A549 (cell line): ENCODE results near the gene GRIK1. TPM values are rescaled to one million over a fixed set of nuclear protein-coding genes. Genes with fewer than 3 reads are reported as not detected.

Experiments used
- ATAC-seq, 2 experiments: fragments of 200-7000 bp in 1 of 2; fragments of >200 bp in 1 of 2; cut with Nextera tagmentation in 1 of 2; cut with Tn5 transposase in 1 of 2; 3 replicates each; pipeline versions ENCODE4 v1.8.0 to v1.9.1; 2018 to 2020; ENCODE audit warnings: mild to moderate bottlenecking in 1 of 2, moderate library complexity in 1 of 2
- CTCF ChIA-PET: fragments of 300-600 bp; sonication (Branson Sonifier 250); formaldehyde crosslinking; extraction: SDS; loops from one replicate; lab custom pipeline; 2021; ENCODE audit warnings: antibody characterized with exemption, inconsistent platforms; lab: Yijun Ruan, JAX
- POLR2A ChIA-PET: fragments of 350-600 bp; formaldehyde crosslinking; extraction: SDS; loops from one replicate; lab custom pipeline; 2021; ENCODE audit warnings: antibody characterized with exemption, inconsistent platforms; lab: Yijun Ruan, JAX
- DNase-seq, 2 experiments: peaks; one replicate each; pipeline versions ENCODE4 v3.0.0 to v3.0.0-alpha.2; 2011 to 2016; ENCODE audit warnings: low read depth in 1 of 2, low spot score in 1 of 2
- FAIRE-seq: peaks from 2 replicates; lab custom pipeline; 2011; peaks lifted over from hg19 to GRCh38; lab: Jason Lieb, UNC
- H3K27ac ChIP-seq, 2 experiments: fragments of >200 bp; sonication (Bioruptor Twin); formaldehyde crosslinking; 3 replicates each; pipeline ENCODE4 v1.5.1; 2016 to 2017
- H3K4me1 ChIP-seq: fragments of >200 bp; sonication (Bioruptor Twin); formaldehyde crosslinking; 3 replicates; pipeline ENCODE4 v1.6.1; 2016
- H3K4me2 ChIP-seq: fragments of >200 bp; sonication (Bioruptor Twin); formaldehyde crosslinking; 3 replicates; pipeline ENCODE4 v1.6.1; 2016
- H3K4me3 ChIP-seq: fragments of >200 bp; sonication (Bioruptor Twin); formaldehyde crosslinking; 3 replicates; pipeline ENCODE4 v1.5.1; 2016
- H3K9me3 ChIP-seq: fragments of >200 bp; sonication (Bioruptor Twin); formaldehyde crosslinking; 3 replicates; pipeline ENCODE4 v1.6.1; 2016
- ATOH8 ChIP-seq: fragments of 250-450 bp; sonication (Bioruptor Pico); IDR thresholded peaks from 2 replicates; pipeline ENCODE4 v1.5.0; 2020; ENCODE audit warnings: low read depth, mild to moderate bottlenecking, moderate library complexity
- BHLHE40 ChIP-seq: IDR thresholded peaks from 2 replicates; pipeline ENCODE4 v1.6.1; 2012; ENCODE audit warnings: low read depth, low read length, inconsistent platforms
- CBX8 ChIP-seq: fragments of 200-600 bp; sonication (generic); IDR thresholded peaks from 2 replicates; pipeline ENCODE4 v1.6.1; 2016
- CEBPB ChIP-seq, 2 experiments: fragments of >200 bp in 1 of 2; sonication (Bioruptor Twin) in 1 of 2; formaldehyde crosslinking in 1 of 2; IDR thresholded peaks; 2 replicates each; pipeline ENCODE4 v1.6.1; 2012 to 2016
- CHD2 ChIP-seq: fragments of 150-350 bp; IDR thresholded peaks from 2 replicates; pipeline ENCODE4 v1.6.1; 2014; ENCODE audit warnings: low read length; ENCODE audit not compliant: partially characterized antibody
- E2F6 ChIP-seq: IDR thresholded peaks from 2 replicates; pipeline ENCODE4 v1.6.1; 2012; ENCODE audit warnings: low read depth, borderline replicate concordance
- ELK1 ChIP-seq: fragments of 150-350 bp; IDR thresholded peaks from 2 replicates; pipeline ENCODE4 v1.6.1; 2014; ENCODE audit warnings: low read depth, mild to moderate bottlenecking, low read length
- ESRRA ChIP-seq: fragments of 150-350 bp; IDR thresholded peaks from 2 replicates; pipeline ENCODE4 v1.6.1; 2014; ENCODE audit warnings: mild to moderate bottlenecking, low read length, borderline replicate concordance
- FOSB ChIP-seq: fragments of 250-450 bp; sonication (Bioruptor Pico); IDR thresholded peaks from 2 replicates; pipeline ENCODE4 v1.5.0; 2020; ENCODE audit warnings: mild to moderate bottlenecking, moderate library complexity
- HMGXB4 ChIP-seq: fragments of 250-450 bp; sonication (Bioruptor Pico); IDR thresholded peaks from 2 replicates; pipeline ENCODE4 v1.5.0; 2021; ENCODE audit warnings: mild to moderate bottlenecking, moderate library complexity, borderline replicate concordance
- HOXB13 ChIP-seq: fragments of 250-450 bp; sonication (Bioruptor Pico); IDR thresholded peaks from 2 replicates; pipeline ENCODE4 v1.5.0; 2020; ENCODE audit warnings: low read depth, mild to moderate bottlenecking, moderate library complexity
- HOXB5 ChIP-seq: fragments of 250-450 bp; sonication (Bioruptor Pico); IDR thresholded peaks from 2 replicates; pipeline ENCODE4 v1.5.0; 2020; ENCODE audit warnings: mild to moderate bottlenecking, moderate library complexity
- JUNB ChIP-seq: fragments of >200 bp; sonication (Bioruptor Twin); formaldehyde crosslinking; IDR thresholded peaks from 2 replicates; pipeline ENCODE4 v1.6.1; 2016
- KDM5A ChIP-seq: fragments of 200-600 bp; sonication (generic); IDR thresholded peaks from 2 replicates; pipeline ENCODE4 v1.6.1; 2016; ENCODE audit warnings: antibody characterized with exemption, mild to moderate bottlenecking
- MAX ChIP-seq: IDR thresholded peaks from 2 replicates; pipeline ENCODE4 v1.6.1; 2012
- MYC ChIP-seq: IDR thresholded peaks from 2 replicates; pipeline ENCODE4 v1.6.1; 2012; ENCODE audit warnings: mild to moderate bottlenecking, inconsistent platforms, low read length, improper control_type of control experiment, borderline replicate concordance
- NFE2L2 ChIP-seq: fragments of 150-350 bp; conservative IDR thresholded peaks from 2 replicates; pipeline ENCODE4 v1.6.1; 2014; ENCODE audit warnings: low read length
- NR3C1 ChIP-seq: fragments of >200 bp; sonication (Bioruptor Twin); formaldehyde crosslinking; IDR thresholded peaks from 3 replicates; pipeline ENCODE4 v1.6.1; 2017
- POLR2A ChIP-seq: IDR thresholded peaks from 2 replicates; pipeline ENCODE4 v1.6.1; 2012; ENCODE audit warnings: mild to moderate bottlenecking, low read length
- RCOR1 ChIP-seq: fragments of 150-350 bp; IDR thresholded peaks from 2 replicates; pipeline ENCODE4 v1.6.1; 2014; ENCODE audit warnings: antibody characterized with exemption, low read length, low read depth
- SREBF2 ChIP-seq: fragments of 450-650 bp; IDR thresholded peaks from 2 replicates; pipeline ENCODE4 v1.6.1; 2014; ENCODE audit warnings: mild to moderate bottlenecking, moderate library complexity
- TFCP2L1 ChIP-seq: fragments of 250-450 bp; sonication (Bioruptor Pico); IDR thresholded peaks from 2 replicates; pipeline ENCODE4 v1.5.0; 2021; ENCODE audit warnings: mild to moderate bottlenecking
- TP53 ChIP-seq: fragments of 250-450 bp; sonication (Bioruptor Pico); IDR thresholded peaks from 2 replicates; pipeline ENCODE4 v1.5.0; 2021; ENCODE audit warnings: mild to moderate bottlenecking, moderate library complexity
- USF2 ChIP-seq: fragments of 450-650 bp; IDR thresholded peaks from 2 replicates; pipeline ENCODE4 v1.6.1; 2014; ENCODE audit warnings: antibody characterized with exemption
- WGBS: methylation state at CpG from one replicate; pipeline ENCODE4 v1.1.6; 2017; ENCODE audit errors: missing lambda C conversion rate; 5-methylcytosine and 5-hydroxymethylcytosine counted together
- polyA plus RNA-seq, 4 experiments: library from polyadenylated mRNA; depleted of rRNA in 3 of 4; stranded (reverse); fragments of >200 nt; fragmentation: RNase III in 1 of 4; extraction: RNeasy Plus Mini Kit Qiagen cat#74134 plus additional on column Dnase treatment in 1 of 4; gene quantifications; 2 replicates in 3 of 4; 3 replicates in 1 of 4; pipeline ENCODE4 v1.2.3, GENCODE V29; 2011 to 2017

GRIK1 gene
- polyA plus RNA-seq, 2 of the 4 experiments (the other 2 are of a cell fraction), result not detected

GRCh38 chr21:29655577-29655976 is 284.2 kb downstream of the GRIK1 start:
- no peak overlapping the region for H3K27ac ChIP-seq
- DNase-seq, result no peak
- no peak for FAIRE-seq
- POLR2A ChIA-PET, result no interaction called here
- CTCF ChIA-PET, result no interaction called here
- H3K4me3 ChIP-seq, result no peak overlapping the region
- TF ChIP-seq HOXB5, result no peak
- TF ChIP-seq TP53 (CRISPR knock-in tag), result no peak
- no peak for TF ChIP-seq MAX
- TF ChIP-seq CBX8, result no peak
- no peak for TF ChIP-seq CEBPB (IDR thresholded peaks at IDR 0.05)
- no peak for TF ChIP-seq MYC
- no peak for TF ChIP-seq NFE2L2
- TF ChIP-seq ELK1, result no peak
- TF ChIP-seq JUNB, result no peak
- no peak for TF ChIP-seq BHLHE40
- TF ChIP-seq ATOH8 (CRISPR knock-in tag), result no peak
- no peaks in the 10 kb centered on the region for H3K4me1 ChIP-seq
- no peak overlapping the region for H3K4me2 ChIP-seq
- no peak for ATAC-seq
- WGBS, result 58% methylated on average over 6 of the region's 6 CpGs
- no peaks in the 10 kb centered on the region for H3K9me3 ChIP-seq

- Histone ChIP-seq H3K27ac (no peak overlapping the region), H3K4me2 (no peak overlapping the region), H3K4me1 (no peaks in the 10 kb centered on the region), H3K9me3 (no peaks in the 10 kb centered on the region), H3K4me3 (no peak overlapping the region)
- ChIA-PET CTCF (no interaction called here), POLR2A (no interaction called here)
- WGBS, result 35% methylated on average over 3 of the region's 3 CpGs
- no peak for ATAC-seq
- TF ChIP-seq MAX (no peak), RCOR1 (no peak), CHD2 (no peak), NR3C1 (no peak), TP53 (CRISPR knock-in tag) (no peak), ESRRA (no peak), HOXB13 (CRISPR knock-in tag) (no peak), USF2 (no peak), HMGXB4 (CRISPR knock-in tag) (no peak), KDM5A (no peak), FOSB (CRISPR knock-in tag) (no peak), TFCP2L1 (CRISPR knock-in tag) (no peak), E2F6 (no peak), POLR2A (no peak), SREBF2 (no peak)
- DNase-seq, result no peak
- FAIRE-seq, result no peak
Observed at GRCh38 chr21:29654855-29655254, 284.9 kb downstream of the GRIK1 start.
